HCT116 (cell line): ENCODE data around the gene DDX18.

Source experiments
- CEBPB ChIP-seq: IDR thresholded peaks from 2 replicates; pipeline ENCODE4 v1.6.1; 2012; ENCODE audit warnings: low read depth
- EGR1 ChIP-seq: IDR thresholded peaks from 2 replicates; pipeline ENCODE4 v1.6.1; 2012; ENCODE audit warnings: low read depth
- EZH2 ChIP-seq: fragments of 200-600 bp; sonication (generic); IDR thresholded peaks from 2 replicates; pipeline ENCODE4 v1.6.1; 2017; ENCODE audit warnings: antibody characterized with exemption, mixed run types
- EZH2phosphoT487 ChIP-seq: fragments of 200-600 bp; IDR thresholded peaks from 2 replicates; pipeline ENCODE4 v1.6.1; 2018; ENCODE audit warnings: antibody characterized with exemption, borderline replicate concordance
- POLR2A ChIP-seq: IDR thresholded peaks from 2 replicates; pipeline ENCODE4 v1.7.0; 2011; ENCODE audit warnings: borderline replicate concordance; ENCODE audit not compliant: insufficient read depth, insufficient read length; ENCODE audit errors: extremely low read depth
- POLR2AphosphoS5 ChIP-seq: IDR thresholded peaks from 2 replicates; pipeline ENCODE4 v1.6.1; 2011; ENCODE audit warnings: mild to moderate bottlenecking, low read depth, low read length, moderate library complexity
- YY1 ChIP-seq: IDR thresholded peaks from 2 replicates; pipeline ENCODE4 v1.6.1; 2011; ENCODE audit warnings: low read length, low read depth, moderate library complexity, mild to moderate bottlenecking; ENCODE audit not compliant: insufficient replicate concordance; ENCODE audit errors: extremely low read depth
- TF ChIP-seq, protein P1 (sequence below), 3 experiments: fragments of 200-600 bp in 1 of 3; sonication (generic) in 1 of 3; IDR thresholded peaks in 2 of 3; conservative IDR thresholded peaks in 1 of 3; 2 replicates each; pipeline ENCODE4 v1.5.1; 2012 to 2017; ENCODE audit warnings: low read depth in 2 of 3, low read length in 2 of 3, antibody characterized with exemption in 1 of 3, borderline replicate concordance in 1 of 3, control low read depth in 1 of 3, mild to moderate bottlenecking in 1 of 3, mixed read lengths in 1 of 3, mixed run types in 1 of 3, moderate library complexity in 1 of 3; ENCODE audit not compliant: insufficient read depth in 1 of 3

DNA sequence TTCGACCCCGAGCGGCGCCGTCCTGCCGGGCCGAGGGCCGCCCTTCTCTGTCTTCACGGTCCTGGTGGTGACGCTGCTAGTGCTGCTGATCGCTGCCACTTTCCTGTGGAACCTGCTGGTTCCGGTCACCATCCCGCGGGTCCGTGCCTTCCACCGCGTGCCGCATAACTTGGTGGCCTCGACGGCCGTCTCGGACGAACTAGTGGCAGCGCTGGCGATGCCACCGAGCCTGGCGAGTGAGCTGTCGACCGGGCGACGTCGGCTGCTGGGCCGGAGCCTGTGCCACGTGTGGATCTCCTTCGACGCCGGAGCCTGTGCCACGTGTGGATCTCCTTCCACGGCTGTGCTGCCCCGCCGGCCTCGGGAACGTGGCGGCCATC is 45.0 kb downstream of the DDX18 start:
- TF ChIP-seq EGR1 (no peak), EZH2phosphoT487 (no peak), YY1 (no peak), EZH2 (no peak), POLR2A (no peak), CEBPB (no peak), POLR2AphosphoS5 (no peak)
- TF ChIP-seq, protein P1, sequence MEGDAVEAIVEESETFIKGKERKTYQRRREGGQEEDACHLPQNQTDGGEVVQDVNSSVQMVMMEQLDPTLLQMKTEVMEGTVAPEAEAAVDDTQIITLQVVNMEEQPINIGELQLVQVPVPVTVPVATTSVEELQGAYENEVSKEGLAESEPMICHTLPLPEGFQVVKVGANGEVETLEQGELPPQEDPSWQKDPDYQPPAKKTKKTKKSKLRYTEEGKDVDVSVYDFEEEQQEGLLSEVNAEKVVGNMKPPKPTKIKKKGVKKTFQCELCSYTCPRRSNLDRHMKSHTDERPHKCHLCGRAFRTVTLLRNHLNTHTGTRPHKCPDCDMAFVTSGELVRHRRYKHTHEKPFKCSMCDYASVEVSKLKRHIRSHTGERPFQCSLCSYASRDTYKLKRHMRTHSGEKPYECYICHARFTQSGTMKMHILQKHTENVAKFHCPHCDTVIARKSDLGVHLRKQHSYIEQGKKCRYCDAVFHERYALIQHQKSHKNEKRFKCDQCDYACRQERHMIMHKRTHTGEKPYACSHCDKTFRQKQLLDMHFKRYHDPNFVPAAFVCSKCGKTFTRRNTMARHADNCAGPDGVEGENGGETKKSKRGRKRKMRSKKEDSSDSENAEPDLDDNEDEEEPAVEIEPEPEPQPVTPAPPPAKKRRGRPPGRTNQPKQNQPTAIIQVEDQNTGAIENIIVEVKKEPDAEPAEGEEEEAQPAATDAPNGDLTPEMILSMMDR (IDR thresholded peaks at IDR 0.05 in 2 of 3, conservative IDR thresholded peaks at IDR 0.05 in 1 of 3; ENCODE audit: borderline replicate concordance in 1 of 3, insufficient read depth in 1 of 3, low read depth in 2 of 3, low read length in 2 of 3), result no peak
